ENCODE results near the gene RHBDL3. TPM values are rescaled to one million over a fixed set of nuclear protein-coding genes. Genes with fewer than 3 reads are reported as not detected.

Gene RHBDL3
- total and polyA plus RNA-seq, 4 donors = 0.02 to 0.17 (median 0.05) TPM; not detected in 1

GRCh38 chr17:32298298-32298697, 32.7 kb downstream of the RHBDL3 start:
- Histone ChIP-seq H3K4me3 (ENCODE audit: low read depth in 1 of 3, low read length in 3 of 3) (no peak overlapping the region), H3K9ac (ENCODE audit: low read depth in 1 of 2, low read length in 2 of 2) (no peak overlapping the region), H3K36me3 (ENCODE audit: control insufficient read depth in 4 of 4, insufficient read depth in 3 of 4, low read depth in 1 of 4, low read length in 3 of 4) (no peaks in the 10 kb centered on the region), H3K9me3 (ENCODE audit: control insufficient read depth in 4 of 4, low read length in 3 of 4) (no peaks in the 10 kb centered on the region), H3K27ac (ENCODE audit: low read depth in 1 of 2, low read length in 2 of 2) (no peak overlapping the region), H3K4me1 (ENCODE audit: control insufficient read depth in 4 of 4, insufficient read depth in 4 of 4, low read length in 3 of 4) (no peaks in the 10 kb centered on the region), H3K27me3 (ENCODE audit: control insufficient read depth in 4 of 4, insufficient read depth in 4 of 4, low read length in 3 of 4) (no peaks in the 10 kb centered on the region)
- no peak for TF ChIP-seq GABPA (IDR thresholded peaks at IDR 0.05 in 1 of 2, conservative IDR thresholded peaks at IDR 0.05 in 1 of 2)
- no peak for TF ChIP-seq REST (IDR thresholded peaks at IDR 0.05)
- 89% methylated on average over 6 of the region's 6 CpGs for WGBS
- DNase-seq (ENCODE audit: low spot score) = no peak

GRCh38 chr17:32298721-32299579, 33.3 kb downstream of the RHBDL3 start:
- Histone ChIP-seq H3K4me1 (ENCODE audit: control insufficient read depth in 4 of 4, insufficient read depth in 4 of 4, low read length in 3 of 4) (no peaks in the 10 kb centered on the region), H3K27ac (ENCODE audit: low read depth in 1 of 2, low read length in 2 of 2) (no peak overlapping the region), H3K36me3 (ENCODE audit: control insufficient read depth in 4 of 4, insufficient read depth in 3 of 4, low read depth in 1 of 4, low read length in 3 of 4) (no peaks in the 10 kb centered on the region), H3K4me3 (ENCODE audit: low read depth in 1 of 3, low read length in 3 of 3) (no peak overlapping the region), H3K9ac (ENCODE audit: low read depth in 1 of 2, low read length in 2 of 2) (no peak overlapping the region), H3K9me3 (ENCODE audit: control insufficient read depth in 4 of 4, low read length in 3 of 4) (no peaks in the 10 kb centered on the region), H3K27me3 (ENCODE audit: control insufficient read depth in 4 of 4, insufficient read depth in 4 of 4, low read length in 3 of 4) (no peaks in the 10 kb centered on the region)
- no peak for DNase-seq (ENCODE audit: low spot score)
- no peak for TF ChIP-seq YY1 (IDR thresholded peaks at IDR 0.05)
- no peak for TF ChIP-seq GABPA (IDR thresholded peaks at IDR 0.05 in 1 of 2, conservative IDR thresholded peaks at IDR 0.05 in 1 of 2)
- no peak for TF ChIP-seq ZBTB33 (IDR thresholded peaks at IDR 0.05)
- no peak for TF ChIP-seq MAX (IDR thresholded peaks at IDR 0.05)
- TF ChIP-seq REST (IDR thresholded peaks at IDR 0.05) = no peak
- WGBS = 75% methylated on average over 13 of the region's 13 CpGs
